Lower lobe of right lung (tissue), 2 donors: ENCODE measurements around the gene PPT2. TPM values are rescaled to one million over a fixed set of nuclear protein-coding genes. Genes with fewer than 3 reads are reported as not detected.
A peak's percentile ranks its signal among the peaks of the same experiment; 100 is the strongest.

Experiments used
- ATAC-seq, 2 donors: fragments of 200-7000 bp; cut with Tn5 transposase; one replicate each; pipeline ENCODE4 v1.9.1; 2020 to 2022; ENCODE audit warnings: mild to moderate bottlenecking in 2 of 2, moderate library complexity in 2 of 2
- DNase-seq: peaks from one replicate; pipeline ENCODE4 v3.0.0-alpha.2; 2020
- H3K27ac ChIP-seq: fragments of 200-600 bp; one replicate; pipeline ENCODE4 v1.8.0; 2022
- H3K27me3 ChIP-seq: fragments of 200-600 bp; one replicate; pipeline ENCODE4 v1.8.0; 2022; ENCODE audit warnings: low read depth
- H3K36me3 ChIP-seq: fragments of 200-600 bp; one replicate; pipeline ENCODE4 v1.8.0; 2022; ENCODE audit warnings: mild to moderate bottlenecking
- H3K4me1 ChIP-seq: fragments of 200-600 bp; one replicate; pipeline ENCODE4 v1.8.0; 2022
- H3K4me3 ChIP-seq: fragments of 200-600 bp; one replicate; pipeline ENCODE4 v1.8.0; 2022; ENCODE audit warnings: mild to moderate bottlenecking
- H3K9me3 ChIP-seq: fragments of 200-600 bp; one replicate; pipeline ENCODE4 v1.8.0; 2022
- CTCF ChIP-seq: fragments of 200-600 bp; IDR thresholded peaks from one replicate; pipeline ENCODE4 v1.8.0; 2022; ENCODE audit warnings: antibody characterized with exemption, mild to moderate bottlenecking
- intact Hi-C: fragments of 100-400 bp; cut with DNase I; formaldehyde crosslinking; loops from one replicate; pipeline ENCODE4 v1.11.0; 2022
- total RNA-seq: library from RNA; stranded (reverse); fragmentation: NEBNext Ultra II Directional; extraction: Animal tissue kit (Norgen Biotek cat#: 25700); gene quantifications from one replicate; pipeline ENCODE4 v1.2.1, GENCODE V29; 2021
- donor health status: DM: no; HTN: yes; CAD: no; lungs with severe emphysema.

PPT2 gene
- total RNA-seq, 1 donor from 2014 or later, result 13.7 TPM

- Histone ChIP-seq H3K4me1 (peaks cover 14% of the 10 kb centered on the region), H3K9me3 (no peaks in the 10 kb centered on the region), H3K36me3 (peaks cover 53% of the 10 kb centered on the region), H3K27ac (no peak overlapping the region), H3K4me3 (no peak overlapping the region), H3K27me3 (no peaks in the 10 kb centered on the region)
- intact Hi-C loops, result no loop called here
- no peak for ATAC-seq
- TF ChIP-seq CTCF, result no peak
- DNase-seq, result no peak
These were observed 16.4 kb downstream of the PPT2 start for GRCh38 chr6:32170294-32170693.

GRCh38 chr6:32171234-32171633 is 17.3 kb downstream of the PPT2 start:
- Histone ChIP-seq H3K36me3 (peaks cover 46% of the 10 kb centered on the region), H3K9me3 (no peaks in the 10 kb centered on the region), H3K4me1 (peaks cover 18% of the 10 kb centered on the region), H3K4me3 (no peak overlapping the region), H3K27ac (no peak overlapping the region), H3K27me3 (no peaks in the 10 kb centered on the region)
- DNase-seq, result no peak
- intact Hi-C loops, result no loop called here
- TF ChIP-seq CTCF, result no peak
- ATAC-seq, result no peak

- H3K27ac ChIP-seq, result no peak overlapping the region
- H3K36me3 ChIP-seq, result peaks cover 26% of the 10 kb centered on the region
- no peaks in the 10 kb centered on the region for H3K9me3 ChIP-seq
- H3K27me3 ChIP-seq, result no peaks in the 10 kb centered on the region
- TF ChIP-seq CTCF, result no peak
- ATAC-seq (no peak), DNase-seq (no peak)
- intact Hi-C loops, result no loop called here
- H3K4me3 ChIP-seq, result no peak overlapping the region
- H3K4me1 ChIP-seq, result peaks cover 29% of the 10 kb centered on the region
These were observed 19.2 kb downstream of the PPT2 start for GRCh38 chr6:32173051-32173727.

GRCh38 chr6:32174416-32174815 is 20.5 kb downstream of the PPT2 start:
- Histone ChIP-seq H3K4me1 (peaks cover 37% of the 10 kb centered on the region), H3K9me3 (no peaks in the 10 kb centered on the region), H3K36me3 (peaks cover 17% of the 10 kb centered on the region), H3K27me3 (no peaks in the 10 kb centered on the region), H3K4me3 (no peak overlapping the region), H3K27ac (no peak overlapping the region)
- DNase-seq, result no peak
- ATAC-seq, result no peak
- no peak for TF ChIP-seq CTCF
- intact Hi-C loops, result no loop called here

GRCh38 chr6:32175322-32175710 is 21.4 kb downstream of the PPT2 start:
- H3K27ac ChIP-seq, result peak overlapping the region; percentile 94
- peak overlapping the region; percentile 76 for H3K4me3 ChIP-seq
- H3K9me3 ChIP-seq, result no peaks in the 10 kb centered on the region
- peaks cover 17% of the 10 kb centered on the region for H3K36me3 ChIP-seq
- ATAC-seq (no peak), DNase-seq (no peak)
- no peak for TF ChIP-seq CTCF
- no peaks in the 10 kb centered on the region for H3K27me3 ChIP-seq
- H3K4me1 ChIP-seq, result peaks cover 45% of the 10 kb centered on the region
- intact Hi-C loops, result no loop called here
